Testis (tissue), 2 donors: Measurements from ENCODE around the gene ARHGAP36.

ENCODE experiments used
- POLR2A ChIP-seq: fragments of 450-650 bp; IDR thresholded peaks from one replicate; pipeline ENCODE4 v1.6.1; 2017; ENCODE audit warnings: antibody characterized with exemption, mild to moderate bottlenecking, moderate library complexity
- TF ChIP-seq, protein P1 (sequence below), 3 experiments: fragments of 450-650 bp in 2 of 3; fragments of 200-600 bp in 1 of 3; sonication (generic) in 1 of 3; IDR thresholded peaks; one replicate each; pipeline ENCODE4 v1.5.1; 2016 to 2019; ENCODE audit warnings: antibody characterized with exemption in 3 of 3, mild to moderate bottlenecking in 2 of 3, moderate library complexity in 1 of 3

DNA sequence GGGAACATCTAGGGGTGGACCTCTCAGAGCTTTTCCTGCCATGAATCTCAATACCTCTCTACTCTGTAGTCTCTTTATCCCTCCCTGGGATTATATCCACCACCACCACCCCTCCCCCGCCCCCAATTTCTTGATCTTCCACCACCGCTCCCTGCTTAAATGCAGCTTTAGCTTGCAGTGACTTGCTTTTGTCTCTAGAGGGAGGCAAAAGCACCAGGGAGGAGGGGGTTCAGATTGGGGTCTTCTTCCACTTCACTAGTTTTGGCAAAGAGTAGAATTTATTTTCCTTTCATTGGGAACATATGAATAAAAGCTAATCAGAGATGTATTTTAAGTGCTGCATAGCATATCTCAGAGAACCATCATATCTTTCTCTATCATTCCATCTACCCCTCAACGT, 5.5 kb downstream of the ARHGAP36 start:
- TF ChIP-seq, protein P1, sequence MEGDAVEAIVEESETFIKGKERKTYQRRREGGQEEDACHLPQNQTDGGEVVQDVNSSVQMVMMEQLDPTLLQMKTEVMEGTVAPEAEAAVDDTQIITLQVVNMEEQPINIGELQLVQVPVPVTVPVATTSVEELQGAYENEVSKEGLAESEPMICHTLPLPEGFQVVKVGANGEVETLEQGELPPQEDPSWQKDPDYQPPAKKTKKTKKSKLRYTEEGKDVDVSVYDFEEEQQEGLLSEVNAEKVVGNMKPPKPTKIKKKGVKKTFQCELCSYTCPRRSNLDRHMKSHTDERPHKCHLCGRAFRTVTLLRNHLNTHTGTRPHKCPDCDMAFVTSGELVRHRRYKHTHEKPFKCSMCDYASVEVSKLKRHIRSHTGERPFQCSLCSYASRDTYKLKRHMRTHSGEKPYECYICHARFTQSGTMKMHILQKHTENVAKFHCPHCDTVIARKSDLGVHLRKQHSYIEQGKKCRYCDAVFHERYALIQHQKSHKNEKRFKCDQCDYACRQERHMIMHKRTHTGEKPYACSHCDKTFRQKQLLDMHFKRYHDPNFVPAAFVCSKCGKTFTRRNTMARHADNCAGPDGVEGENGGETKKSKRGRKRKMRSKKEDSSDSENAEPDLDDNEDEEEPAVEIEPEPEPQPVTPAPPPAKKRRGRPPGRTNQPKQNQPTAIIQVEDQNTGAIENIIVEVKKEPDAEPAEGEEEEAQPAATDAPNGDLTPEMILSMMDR (IDR thresholded peaks at IDR 0.05): no peak
- TF ChIP-seq POLR2A: no peak
